IMR-90 (cell line): ENCODE data around the gene SRPRB. TPM values are rescaled to one million over a fixed set of nuclear protein-coding genes. Genes with fewer than 3 reads are reported as not detected.

ENCODE experiments used
- ATAC-seq: fragments of 200-7000 bp; cut with Tn5 transposase; 2 replicates; pipeline ENCODE4 v1.9.1; 2020; ENCODE audit warnings: low read depth, mild to moderate bottlenecking, moderate library complexity
- BruUV-seq: library from RNA; stranded (reverse); fragments of 400-500 nt; replicated peaks from 2 replicates; lab custom pipeline; 2021; lab: Mats Ljungman, UMichigan
- CTCF ChIA-PET: fragments of 300-600 bp; formaldehyde crosslinking; extraction: SDS; loops from one replicate; lab custom pipeline; 2021; ENCODE audit warnings: antibody characterized with exemption; lab: Yijun Ruan, JAX
- POLR2A ChIA-PET: fragments of 300-600 bp; sonication (Branson Sonifier 250); formaldehyde crosslinking; loops from one replicate; lab custom pipeline; 2022; ENCODE audit warnings: antibody characterized with exemption; ENCODE audit not compliant: unreplicated experiment; lab: Charles Lee
- DNase-seq: peaks from one replicate; pipeline ENCODE4 v3.0.0; 2013
- H2AFZ ChIP-seq: replicated peaks from 2 replicates; pipeline ENCODE3; 2013; ENCODE audit warnings: low read length, mild to moderate bottlenecking; ENCODE audit not compliant: poor library complexity
- H2AK5ac ChIP-seq: 2 replicates; pipeline ENCODE4 v1.6.1; 2013; ENCODE audit warnings: low read depth, low read length, inconsistent platforms
- H2AK9ac ChIP-seq: replicated peaks from 2 replicates; pipeline ENCODE3; 2013; ENCODE audit warnings: mild to moderate bottlenecking, low read depth, low read length, moderate library complexity; ENCODE audit not compliant: poor library complexity
- H2BK120ac ChIP-seq: 2 replicates; pipeline ENCODE4 v1.6.1; 2013; ENCODE audit warnings: low read depth, low read length, inconsistent platforms
- H2BK15ac ChIP-seq: 3 replicates; pipeline ENCODE4 v1.6.1; 2013; ENCODE audit warnings: low read depth, low read length, inconsistent platforms
- H2BK20ac ChIP-seq: 2 replicates; pipeline ENCODE4 v1.6.1; 2013; ENCODE audit warnings: low read depth, mild to moderate bottlenecking, inconsistent platforms, low read length, moderate library complexity
- H2BK5ac ChIP-seq: 2 replicates; pipeline ENCODE4 v1.6.1; 2013; ENCODE audit warnings: mild to moderate bottlenecking, low read depth, low read length, inconsistent platforms; ENCODE audit not compliant: poor library complexity, severe bottlenecking
- H3K14ac ChIP-seq: replicated peaks from 2 replicates; pipeline ENCODE4 v1.6.1; 2013; ENCODE audit warnings: low read depth, low read length, inconsistent platforms
- H3K18ac ChIP-seq: 2 replicates; pipeline ENCODE4 v1.6.1; 2013; ENCODE audit warnings: low read depth, low read length, control low read depth
- H3K23ac ChIP-seq: 2 replicates; pipeline ENCODE4 v1.6.1; 2013; ENCODE audit warnings: low read depth, low read length, inconsistent platforms
- H3K27ac ChIP-seq: 2 replicates; pipeline ENCODE4 v1.5.1; 2013; ENCODE audit warnings: mild to moderate bottlenecking, control low read depth, low read length; ENCODE audit not compliant: insufficient read depth
- H3K27me3 ChIP-seq: 2 replicates; pipeline ENCODE4 v1.6.1; 2013; ENCODE audit warnings: low read length; ENCODE audit not compliant: control insufficient read depth, insufficient read depth
- H3K36me3 ChIP-seq: 2 replicates; pipeline ENCODE4 v1.6.1; 2013; ENCODE audit warnings: low read length, mixed read lengths; ENCODE audit not compliant: control insufficient read depth, insufficient read depth
- H3K4ac ChIP-seq: 2 replicates; pipeline ENCODE4 v1.6.1; 2013; ENCODE audit warnings: low read depth, low read length, inconsistent platforms
- H3K4me1 ChIP-seq: 2 replicates; pipeline ENCODE4 v1.6.1; 2013; ENCODE audit warnings: low read length, mixed read lengths; ENCODE audit not compliant: control insufficient read depth, insufficient read depth
- H3K4me2 ChIP-seq: 2 replicates; pipeline ENCODE4 v1.6.1; 2013; ENCODE audit warnings: low read depth, mild to moderate bottlenecking, control low read depth, low read length, moderate library complexity
- H3K4me3 ChIP-seq: 2 replicates; pipeline ENCODE4 v1.5.1; 2013; ENCODE audit warnings: low read depth, mild to moderate bottlenecking, control low read depth, low read length, moderate library complexity; ENCODE audit not compliant: insufficient read depth
- H3K56ac ChIP-seq: 2 replicates; pipeline ENCODE4 v1.6.1; 2013; ENCODE audit warnings: low read length, inconsistent platforms; ENCODE audit not compliant: insufficient read depth; ENCODE audit errors: extremely low read depth
- H3K79me1 ChIP-seq, 2 experiments: 2 replicates each; pipeline ENCODE4 v1.6.1; 2013; ENCODE audit warnings: low read length in 2 of 2, inconsistent platforms in 1 of 2, low read depth in 1 of 2
- H3K9ac ChIP-seq: 2 replicates; pipeline ENCODE4 v1.6.1; 2013; ENCODE audit warnings: low read depth, low read length, control low read depth
- H3K9me1 ChIP-seq: 2 replicates; pipeline ENCODE4 v1.6.1; 2013; ENCODE audit warnings: low read length, inconsistent platforms; ENCODE audit not compliant: insufficient read depth
- H3K9me3 ChIP-seq: 2 replicates; pipeline ENCODE4 v1.6.1; 2013; ENCODE audit warnings: low read length; ENCODE audit not compliant: control insufficient read depth, insufficient read depth
- H4K20me1 ChIP-seq: 2 replicates; pipeline ENCODE4 v1.6.1; 2013; ENCODE audit warnings: low read length, inconsistent platforms; ENCODE audit not compliant: insufficient read depth
- H4K5ac ChIP-seq: 2 replicates; pipeline ENCODE4 v1.6.1; 2013; ENCODE audit warnings: mild to moderate bottlenecking, low read depth, low read length, control low read depth
- H4K8ac ChIP-seq, 2 experiments: 2 replicates each; pipeline ENCODE4 v1.6.1; 2013; ENCODE audit warnings: low read depth in 2 of 2, low read length in 2 of 2, control low read depth in 1 of 2, inconsistent platforms in 1 of 2
- H4K91ac ChIP-seq: 2 replicates; pipeline ENCODE4 v1.6.1; 2013; ENCODE audit warnings: low read depth, low read length, inconsistent platforms; ENCODE audit not compliant: insufficient read depth
- BHLHE40 ChIP-seq: fragments of 150-350 bp; IDR thresholded peaks from 2 replicates; pipeline ENCODE4 v1.6.1; 2016; ENCODE audit warnings: mild to moderate bottlenecking, low read depth, low read length
- CEBPB ChIP-seq: IDR thresholded peaks from 2 replicates; pipeline ENCODE4 v1.6.1; 2012; ENCODE audit warnings: low read depth, low read length, improper control_type of control experiment
- CHD1 ChIP-seq: IDR thresholded peaks from 2 replicates; pipeline ENCODE4 v1.6.1; 2012; ENCODE audit warnings: low read depth, low read length, improper control_type of control experiment
- ELK1 ChIP-seq: fragments of 150-350 bp; IDR thresholded peaks from 2 replicates; pipeline ENCODE4 v1.6.1; 2016; ENCODE audit warnings: low read depth, mild to moderate bottlenecking, low read length, moderate library complexity, borderline replicate concordance
- FOS ChIP-seq: fragments of 150-350 bp; IDR thresholded peaks from 2 replicates; pipeline ENCODE4 v1.6.1; 2016; ENCODE audit warnings: low read depth, low read length
- MAFK ChIP-seq: IDR thresholded peaks from 2 replicates; pipeline ENCODE4 v1.6.1; 2012; ENCODE audit warnings: low read depth, low read length, improper control_type of control experiment
- MAZ ChIP-seq: IDR thresholded peaks from 2 replicates; pipeline ENCODE4 v1.6.1; 2012; ENCODE audit warnings: low read depth, mild to moderate bottlenecking, low read length, improper control_type of control experiment, moderate library complexity, borderline replicate concordance
- NFE2L2 ChIP-seq: fragments of 150-350 bp; IDR thresholded peaks from 2 replicates; pipeline ENCODE4 v1.6.1; 2016; ENCODE audit warnings: low read depth, mild to moderate bottlenecking, low read length
- POLR2A ChIP-seq: IDR thresholded peaks from 2 replicates; pipeline ENCODE4 v1.6.1; 2012; ENCODE audit warnings: mild to moderate bottlenecking, low read depth, low read length
- RAD21 ChIP-seq: IDR thresholded peaks from 2 replicates; pipeline ENCODE4 v1.6.1; 2012; ENCODE audit warnings: low read length, improper control_type of control experiment
- RCOR1 ChIP-seq: IDR thresholded peaks from 2 replicates; pipeline ENCODE4 v1.6.1; 2012; ENCODE audit warnings: mild to moderate bottlenecking, low read length, improper control_type of control experiment; ENCODE audit not compliant: insufficient replicate concordance
- RFX5 ChIP-seq: IDR thresholded peaks from 2 replicates; pipeline ENCODE4 v1.8.0; 2012; ENCODE audit warnings: low read depth, mild to moderate bottlenecking, low read length, moderate library complexity
- SMC3 ChIP-seq: fragments of 150-350 bp; IDR thresholded peaks from 2 replicates; pipeline ENCODE4 v1.6.1; 2016; ENCODE audit warnings: low read depth, mild to moderate bottlenecking, antibody characterized with exemption, low read length, moderate library complexity
- WGBS, 2 experiments: methylation state at CpG; one replicate each; pipeline versions ENCODE4 v1.1.5 to v1.1.7; 2013; ENCODE audit warnings: missing lambda C conversion rate in 2 of 2; ENCODE audit not compliant: insufficient read length in 1 of 2; ENCODE audit errors: extremely low coverage in 2 of 2; 5-methylcytosine and 5-hydroxymethylcytosine counted together
- dilution Hi-C: fragments of 300-500 bp; cut with HindIII; formaldehyde crosslinking; loops from one replicate; pipeline ENCODE4 v1.14.3; 2018; ENCODE audit warnings: low sequenced_read_pairs; ENCODE audit not compliant: unreplicated experiment
- in situ Hi-C: fragments of 300-500 bp; cut with MboI; formaldehyde crosslinking; loops from 3 replicates; pipeline ENCODE4 v1.14.3; 2019; ENCODE audit warnings: low sequenced_read_pairs, inconsistent platforms, mixed read lengths
- intact Hi-C: fragments of 100-400 bp; cut with micrococcal nuclease; formaldehyde crosslinking; loops from 2 replicates; pipeline ENCODE4 v1.10.0; 2022
- polyA plus RNA-seq, 3 experiments: library from polyadenylated mRNA; depleted of rRNA; stranded (reverse); fragments of >200 nt; gene quantifications; 2 replicates each; pipeline ENCODE4 v1.2.3, GENCODE V29; 2012; ENCODE audit warnings: low replicate concordance in 1 of 3
- total RNA-seq: library from RNA; depleted of rRNA; stranded (reverse); fragments of >200 nt; gene quantifications from 2 replicates; pipeline ENCODE4 v1.2.3, GENCODE V29; 2012

The SRPRB gene
- total and polyA plus RNA-seq, 2 of the 4 experiments (the other 2 are of a cell fraction): 28.8 to 131 TPM

DNA sequence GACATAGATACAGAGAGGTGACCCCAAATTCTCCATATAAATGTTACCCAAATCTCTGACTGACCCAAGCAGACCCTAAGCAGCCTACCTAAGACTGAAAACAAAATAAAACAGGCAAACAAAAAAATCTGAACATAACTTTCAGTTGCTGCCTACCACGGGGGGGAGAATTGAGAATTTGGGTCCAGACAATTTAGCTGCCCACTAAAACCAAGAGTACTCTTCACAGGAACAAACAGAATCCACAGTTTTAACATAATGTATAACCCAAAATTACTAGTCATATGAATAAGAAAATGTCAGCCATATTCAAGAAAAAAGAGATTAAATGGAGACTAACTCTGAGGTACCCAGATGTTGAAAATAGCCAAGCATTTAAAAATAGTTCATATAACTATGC, 44.4 kb downstream of the SRPRB start:
- Histone ChIP-seq H2AK9ac (no peak overlapping the region), H4K20me1 (no peaks in the 10 kb centered on the region), H3K36me3 (no peaks in the 10 kb centered on the region), H2BK5ac (no peak overlapping the region), H3K18ac (no peak overlapping the region), H4K8ac (no peak overlapping the region), H3K9me3 (no peaks in the 10 kb centered on the region), H3K9me1 (no peaks in the 10 kb centered on the region), H2AFZ (no peak overlapping the region), H3K27me3 (peaks cover 27% of the 10 kb centered on the region), H4K5ac (no peak overlapping the region), H3K56ac (no peak overlapping the region), H3K23ac (no peak overlapping the region), H3K4ac (no peak overlapping the region), H3K9ac (no peak overlapping the region), H2BK120ac (no peak overlapping the region), H3K4me1 (no peaks in the 10 kb centered on the region), H4K91ac (no peak overlapping the region), H2BK15ac (no peak overlapping the region), H3K14ac (no peak overlapping the region), H3K4me3 (no peak overlapping the region), H3K79me1 (no peaks in the 10 kb centered on the region), H3K27ac (no peak overlapping the region), H2AK5ac (no peak overlapping the region), H3K4me2 (no peak overlapping the region), H2BK20ac (no peak overlapping the region)
- CTCF ChIA-PET: interaction anchor here (0.8 kb wide), 1 partner anchor 23 kb away, joined by 6 read pairs; no protein-coding TSS in a partner anchor
- no CpG with 5 or more reads among the region's 1 CpG for WGBS, 2 experiments
- no TSS peak for BruUV-seq
- no peak for ATAC-seq
- no peak for DNase-seq
- TF ChIP-seq MAZ: no peak
- TF ChIP-seq FOS: no peak
- TF ChIP-seq NFE2L2: no peak
- no peak for TF ChIP-seq CEBPB
- no peak for TF ChIP-seq CHD1
- TF ChIP-seq MAFK: no peak
- TF ChIP-seq POLR2A: no peak
- no peak for TF ChIP-seq ELK1
- TF ChIP-seq SMC3: no peak
- no peak for TF ChIP-seq RFX5
- no peak for TF ChIP-seq BHLHE40
- no peak for TF ChIP-seq RCOR1
- TF ChIP-seq RAD21: no peak
- dilution Hi-C loops: no loop called here
- in situ Hi-C loops: no loop called here
- POLR2A ChIA-PET: no interaction called here
- intact Hi-C loops: no loop called here
